Measurements from ENCODE around the gene DCP1B.

DCP1B gene

GRCh38 chr12:1926251-1926657 lies 78.0 kb downstream of the DCP1B start:
- CTCF ChIA-PET = interaction anchor here (0.7 to 3.4 kb wide), 3 partner anchors 8 to 13 kb away, joined by 3 to 22 read pairs (median 10); partner anchors contain the start of gene CACNA2D4
- no peak for DNase-seq (ENCODE audit: extremely low spot score)
- TF ChIP-seq CTCF (IDR thresholded peaks at IDR 0.05; ENCODE audit: control extremely low read depth, extremely low read depth, low read depth, missing control alignments) = no peak
- POLR2A ChIA-PET = no interaction called here

- no peak for TF ChIP-seq CTCF (IDR thresholded peaks at IDR 0.05; ENCODE audit: control extremely low read depth, extremely low read depth, low read depth, missing control alignments)
- no peak for DNase-seq (ENCODE audit: extremely low spot score)
- POLR2A ChIA-PET = no interaction called here
- CTCF ChIA-PET = interaction anchor here (3.4 kb wide), 1 partner anchor 14 kb away, joined by 22 read pairs; no protein-coding TSS in a partner anchor
Observed at GRCh38 chr12:1925684-1926006, 78.6 kb downstream of the DCP1B start.

GRCh38 chr12:1924996-1925683 lies 79.1 kb downstream of the DCP1B start:
- no peak for DNase-seq (ENCODE audit: extremely low spot score)
- no peak for TF ChIP-seq CTCF (IDR thresholded peaks at IDR 0.05; ENCODE audit: control extremely low read depth, extremely low read depth, low read depth, missing control alignments)
- CTCF ChIA-PET = interaction anchor here (3.4 kb wide), 1 partner anchor 14 kb away, joined by 22 read pairs; no protein-coding TSS in a partner anchor
- POLR2A ChIA-PET = no interaction called here

GRCh38 chr12:1922985-1923384 lies 81.3 kb downstream of the DCP1B start:
- POLR2A ChIA-PET = no interaction called here
- CTCF ChIA-PET = interaction anchor here (3.4 kb wide), 1 partner anchor 17 kb away, joined by 22 read pairs; no protein-coding TSS in a partner anchor
- no peak for DNase-seq (ENCODE audit: extremely low spot score)
- no peak for TF ChIP-seq CTCF (IDR thresholded peaks at IDR 0.05; ENCODE audit: control extremely low read depth, extremely low read depth, low read depth, missing control alignments)

- TF ChIP-seq CTCF (IDR thresholded peaks at IDR 0.05; ENCODE audit: control extremely low read depth, extremely low read depth, low read depth, missing control alignments) = no peak
- ChIA-PET POLR2A (no interaction called here), CTCF (interaction anchor here (1.3 kb wide), 1 partner anchor 18 kb away, joined by 7 read pairs; no protein-coding TSS in a partner anchor)
- no peak for DNase-seq (ENCODE audit: extremely low spot score)
Observed at GRCh38 chr12:1922075-1922709, 82.1 kb downstream of the DCP1B start.

GRCh38 chr12:1920971-1921370 lies 83.3 kb downstream of the DCP1B start:
- POLR2A ChIA-PET = no interaction called here
- DNase-seq (ENCODE audit: extremely low spot score) = no peak
- CTCF ChIA-PET = interaction anchor here (1.9 kb wide), 1 partner anchor 19 kb away, joined by 5 read pairs; no protein-coding TSS in a partner anchor

More at GRCh38 chr12:1920971-1921370, 83.3 kb downstream of the DCP1B start:
- TF ChIP-seq CTCF (IDR thresholded peaks at IDR 0.05; ENCODE audit: control extremely low read depth, extremely low read depth, low read depth, missing control alignments) = no peak

All from GM10248 (cell line).